Common myeloid progenitor, CD34-positive (primary cell): ENCODE results near the gene COX6A1.

Experiments
- CTCF ChIA-PET: fragments of 350-600 bp; sonication (Branson Sonifier 250); formaldehyde crosslinking; loops from one replicate; lab custom pipeline; 2021; ENCODE audit warnings: antibody characterized with exemption; lab: Charles Lee
- POLR2A ChIA-PET: fragments of 350-600 bp; sonication (Branson Sonifier 250); formaldehyde crosslinking; loops from one replicate; lab custom pipeline; 2021; ENCODE audit warnings: antibody characterized with exemption; lab: Charles Lee
- DNase-seq, 3 donors: peaks; one replicate each; pipeline versions ENCODE4 v3.0.0 to v3.0.0-alpha.2; 2013
- H3K27ac ChIP-seq, 2 experiments: 1 replicate in 1 of 2; 2 replicates in 1 of 2; pipeline ENCODE4 v1.7.0; 2013; ENCODE audit warnings: inconsistent platforms in 2 of 2, low read length in 2 of 2, mild to moderate bottlenecking in 2 of 2, low read depth in 1 of 2, moderate library complexity in 1 of 2; ENCODE audit not compliant: severe bottlenecking in 2 of 2, insufficient read depth in 1 of 2, poor library complexity in 1 of 2
- H3K27me3 ChIP-seq, 5 experiments: replicated peaks in 2 of 5; 1 replicate in 3 of 5; 2 replicates in 2 of 5; pipeline versions ENCODE4 v1.6.1 to v1.7.0; 2013; ENCODE audit warnings: low read length in 4 of 5, mild to moderate bottlenecking in 2 of 5, moderate library complexity in 2 of 5, inconsistent platforms in 1 of 5; ENCODE audit not compliant: insufficient read depth in 5 of 5, control insufficient read depth in 4 of 5
- H3K36me3 ChIP-seq, 4 experiments: 1 replicate in 2 of 4; 2 replicates in 2 of 4; pipeline versions ENCODE4 v1.6.1 to v1.7.0; 2013; ENCODE audit warnings: low read length in 3 of 4, control low read depth in 1 of 4, mild to moderate bottlenecking in 1 of 4; ENCODE audit not compliant: control insufficient read depth in 4 of 4, insufficient read depth in 4 of 4
- H3K4me1 ChIP-seq, 4 experiments: 1 replicate in 3 of 4; 2 replicates in 1 of 4; pipeline versions ENCODE4 v1.6.1 to v1.7.1; 2013; ENCODE audit warnings: low read length in 3 of 4, mild to moderate bottlenecking in 3 of 4, control low read depth in 1 of 4, inconsistent platforms in 1 of 4, moderate library complexity in 1 of 4; ENCODE audit not compliant: control insufficient read depth in 4 of 4, insufficient read depth in 4 of 4; ENCODE audit errors: control extremely low read depth in 1 of 4
- H3K4me3 ChIP-seq, 7 experiments: 1 replicate in 4 of 7; 2 replicates in 3 of 7; pipeline versions ENCODE4 v1.5.1 to v1.7.0; 2013; ENCODE audit warnings: mild to moderate bottlenecking in 7 of 7, low read length in 6 of 7, moderate library complexity in 6 of 7, inconsistent platforms in 2 of 7, low read depth in 2 of 7, control low read depth in 1 of 7; ENCODE audit not compliant: insufficient read depth in 4 of 7, control insufficient read depth in 1 of 7; ENCODE audit errors: extremely low read depth in 1 of 7
- H3K9me3 ChIP-seq, 5 experiments: 1 replicate in 4 of 5; 2 replicates in 1 of 5; pipeline versions ENCODE4 v1.6.1 to v1.7.1; 2013; ENCODE audit warnings: low read length in 4 of 5, mild to moderate bottlenecking in 2 of 5, inconsistent platforms in 1 of 5, low read depth in 1 of 5, moderate library complexity in 1 of 5; ENCODE audit not compliant: control insufficient read depth in 4 of 5, insufficient read depth in 2 of 5; ENCODE audit errors: control extremely low read depth in 1 of 5
- WGBS: methylation state at CpG from one replicate; pipeline ENCODE4 v1.1.5; 2013; ENCODE audit not compliant: insufficient coverage; 5-methylcytosine and 5-hydroxymethylcytosine counted together

The COX6A1 gene

DNA sequence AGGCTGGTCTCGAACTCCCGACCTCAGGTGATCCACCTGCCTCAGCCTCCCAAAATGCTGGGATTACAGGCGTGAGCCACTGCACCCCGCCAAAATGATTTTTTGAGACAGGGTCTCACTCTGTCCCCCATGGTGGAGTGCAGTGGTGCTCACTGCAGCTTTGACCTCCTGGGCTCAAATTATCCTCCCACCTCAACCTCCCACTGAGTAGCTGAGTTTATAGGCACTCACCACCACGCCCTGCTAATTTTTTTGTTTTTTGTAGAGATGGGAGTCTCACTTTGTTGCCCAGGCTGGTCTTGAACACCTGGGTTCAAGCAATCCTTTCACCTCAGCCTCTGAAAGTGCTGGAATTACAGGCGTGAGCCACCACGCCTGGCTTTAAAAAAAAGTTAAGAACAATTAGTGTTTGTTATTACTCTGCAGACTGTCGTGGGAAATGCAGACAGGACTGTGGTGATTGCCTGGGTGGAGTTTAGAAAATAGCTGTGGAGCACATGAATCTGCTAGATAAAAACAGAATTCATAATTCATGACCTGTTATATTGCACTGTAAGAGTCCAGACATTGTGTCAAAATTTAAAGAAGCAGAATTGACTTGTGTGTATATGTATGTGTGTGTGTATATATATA lies 9.2 kb upstream of the COX6A1 start:
- H3K4me1 ChIP-seq: no peaks in the 10 kb centered on the region
- no peak overlapping the region for H3K4me3 ChIP-seq
- H3K9me3 ChIP-seq: no peaks in the 10 kb centered on the region
- CTCF ChIA-PET: interaction anchor here (0.8 to 4.2 kb wide), 16 partner anchors 9 to 101 kb away, joined by 3 to 20 read pairs (median 5); partner anchors contain the start of genes COX6A1 and PLA2G1B
- no peak overlapping the region for H3K27ac ChIP-seq
- H3K36me3 ChIP-seq: no peaks in the 10 kb centered on the region
- no peak for DNase-seq
- POLR2A ChIA-PET: no interaction called here
- WGBS: 76% methylated on average over 7 of the region's 8 CpGs
- peaks cover 0 to 7% (median 3%) of the 10 kb centered on the region in 5 experiments for H3K27me3 ChIP-seq

DNA sequence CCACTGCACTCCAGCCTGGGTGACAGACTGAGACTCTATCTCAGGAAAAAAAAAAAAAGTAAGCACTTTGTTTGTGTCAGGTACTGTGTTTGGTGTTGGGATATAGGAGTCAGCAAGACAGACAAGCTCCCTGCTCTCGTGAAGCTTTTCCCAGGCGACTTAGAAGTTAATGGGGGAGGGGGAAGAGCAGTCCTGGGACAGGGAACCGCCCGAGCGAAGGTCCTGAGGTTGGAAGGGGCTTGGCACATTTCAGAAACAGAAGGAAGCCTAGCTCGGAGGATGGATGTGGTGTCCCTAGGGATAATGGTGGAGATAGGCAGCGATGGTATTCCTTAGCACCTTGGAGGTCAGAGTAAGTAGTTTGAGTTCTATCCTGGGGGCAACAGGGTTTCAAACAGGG lies 8.5 kb upstream of the COX6A1 start:
- ChIA-PET POLR2A (interaction anchor here (0.6 kb wide), 1 partner anchor 127 kb away, joined by 6 read pairs; no protein-coding TSS in a partner anchor), CTCF (interaction anchor here (1.0 to 4.2 kb wide), 12 partner anchors 11 to 77 kb away, joined by 3 to 20 read pairs (median 6); no protein-coding TSS in a partner anchor)
- H3K4me3 ChIP-seq: no peak overlapping the region
- WGBS: 86% methylated on average over 6 of the region's 7 CpGs
- DNase-seq: no peak
- H3K9me3 ChIP-seq: no peaks in the 10 kb centered on the region
- H3K36me3 ChIP-seq: no peaks in the 10 kb centered on the region
- no peaks in the 10 kb centered on the region for H3K4me1 ChIP-seq
- peaks cover 0 to 7% (median 3%) of the 10 kb centered on the region in 5 experiments for H3K27me3 ChIP-seq
- no peak overlapping the region for H3K27ac ChIP-seq

DNA sequence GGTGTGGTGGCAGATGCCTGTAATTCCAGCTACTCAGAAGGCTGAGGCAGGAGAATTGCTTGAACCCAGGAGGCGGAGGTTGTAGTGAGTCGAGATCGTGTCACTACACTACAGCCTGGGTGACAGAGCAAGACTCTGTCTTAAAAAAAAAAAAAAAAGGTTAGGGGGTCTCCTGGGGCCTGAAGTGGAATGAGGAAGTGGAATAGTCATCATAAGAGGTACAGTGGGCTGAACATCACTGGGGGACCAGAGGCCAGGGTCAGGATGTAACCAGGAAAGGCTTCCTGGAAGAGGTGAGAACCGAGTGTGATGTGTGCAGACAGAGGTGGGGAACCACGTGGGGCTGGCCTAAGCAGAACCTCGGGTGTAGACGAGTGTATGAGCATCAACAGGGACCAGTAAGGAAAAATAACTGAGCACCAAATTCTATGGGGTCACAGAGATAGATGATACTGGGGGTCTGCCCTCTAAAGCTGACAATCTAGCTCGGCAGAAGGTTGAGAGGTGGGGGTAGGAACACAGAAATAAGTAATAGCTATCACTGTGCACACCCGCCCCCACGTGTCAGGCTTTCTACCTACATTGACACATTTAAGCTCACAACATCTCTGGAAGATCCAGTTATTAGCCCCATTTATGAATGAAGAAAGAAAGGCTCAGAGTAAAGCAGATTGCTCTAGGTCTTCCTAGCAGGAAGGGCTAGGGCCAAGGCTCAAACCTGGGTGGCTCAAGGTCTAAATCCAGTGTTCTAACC lies 5.0 kb upstream of the COX6A1 start:
- DNase-seq: no peak
- POLR2A ChIA-PET: interaction anchor here (0.6 kb wide), 1 partner anchor 80 kb away, joined by 3 read pairs; no protein-coding TSS in a partner anchor

DNA sequence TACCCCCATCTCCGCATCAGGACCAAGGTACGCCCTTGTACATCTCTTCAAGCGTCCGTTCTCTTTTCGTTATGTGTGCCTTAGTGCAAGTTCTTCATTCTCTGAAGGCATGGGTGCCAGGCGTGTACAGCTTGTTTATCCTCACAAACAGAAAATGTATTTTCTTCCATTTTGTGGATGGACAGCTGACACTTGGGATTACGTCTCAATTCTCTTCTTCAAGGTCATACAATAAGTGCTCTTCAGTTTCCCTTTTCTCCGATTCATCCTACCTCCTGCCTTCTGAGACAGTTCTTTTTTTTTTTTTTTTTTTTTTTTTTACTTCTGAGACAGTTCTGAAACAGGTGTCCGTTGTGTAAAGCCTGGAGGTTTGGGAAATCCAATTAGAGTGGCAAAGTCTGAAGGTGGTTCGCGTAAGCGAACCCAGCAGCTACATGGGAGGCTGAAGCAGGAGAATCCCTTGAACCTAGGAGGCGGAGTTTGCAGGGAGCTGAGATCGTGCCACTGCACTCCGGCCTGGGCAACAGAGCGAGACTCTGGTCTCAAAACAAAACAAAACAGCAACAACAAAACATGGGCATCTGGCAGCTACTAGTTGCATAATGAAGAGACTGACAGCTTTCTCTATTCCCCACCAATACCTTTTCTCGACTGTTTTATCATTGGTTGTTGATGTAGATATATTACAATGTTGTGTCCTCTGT lies 734 bp downstream of the COX6A1 start:
- ChIA-PET CTCF (interaction anchor here (1.3 to 29.5 kb wide), 3 partner anchors 10 to 58 kb away, joined by 4 to 545 read pairs (median 5); partner anchors contain the start of gene SRSF9), POLR2A (interaction anchor here (1.0 kb wide), 1 partner anchor 146 kb away, joined by 3 read pairs; the partner anchor contains the start of gene RNU4-1)
- Histone ChIP-seq H3K4me1 (peaks cover 8 to 23% (median 16%) of the 10 kb centered on the region in 4 experiments), H3K27ac (peak overlapping the region; percentile 58 to 83), H3K4me3 (peak overlapping the region; percentile 77 to 93 (median 86)), H3K27me3 (no peaks in the 10 kb centered on the region), H3K9me3 (no peaks in the 10 kb centered on the region), H3K36me3 (peaks cover 0 to 23% (median 11%) of the 10 kb centered on the region in 4 experiments)
- WGBS: 54% methylated on average over 14 of the region's 17 CpGs
- DNase-seq: no peak

More for the DNA sequence above, 5.0 kb upstream of the COX6A1 start:
- CTCF ChIA-PET: interaction anchor here (0.8 to 29.5 kb wide), 5 partner anchors 32 to 106 kb away, joined by 3 to 545 read pairs (median 3); partner anchors contain the start of genes PLA2G1B and SRSF9
- Histone ChIP-seq H3K27me3 (peaks cover 0 to 7% (median 3%) of the 10 kb centered on the region in 5 experiments), H3K4me3 (no peak overlapping the region), H3K4me1 (peaks cover 0 to 6% (median 5%) of the 10 kb centered on the region in 4 experiments), H3K36me3 (no peaks in the 10 kb centered on the region), H3K27ac (no peak overlapping the region), H3K9me3 (no peaks in the 10 kb centered on the region)
- WGBS: 70% methylated on average over 4 of the region's 10 CpGs

DNA sequence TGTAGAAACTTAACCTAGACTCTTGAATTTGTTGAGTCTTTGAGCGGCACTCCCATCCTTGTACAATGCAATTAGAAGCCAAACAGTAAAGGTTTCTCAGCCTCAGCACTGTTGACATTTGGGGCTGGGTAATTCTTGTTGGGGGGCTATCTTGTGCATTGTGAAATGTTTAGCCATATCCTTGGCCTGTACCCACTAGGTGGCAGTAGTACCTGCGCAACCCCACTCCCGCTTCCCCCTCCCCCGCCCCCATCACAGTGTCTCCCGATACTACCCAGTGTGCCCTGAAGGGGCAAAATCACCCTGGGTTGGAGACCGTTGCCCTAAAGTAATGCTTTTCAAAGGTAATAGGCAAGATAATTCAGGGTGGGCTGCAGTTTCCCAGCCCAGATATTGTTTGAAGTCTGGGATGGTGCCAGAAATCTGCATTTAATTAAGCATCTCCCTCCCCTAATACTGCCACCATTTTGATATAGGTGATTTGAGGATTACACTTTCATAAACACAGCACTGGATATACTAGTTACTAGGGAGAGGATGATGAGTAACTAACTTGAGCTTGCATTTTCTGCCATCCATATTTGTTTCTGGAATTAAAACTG lies 1.8 kb downstream of the COX6A1 start:
- H3K4me3 ChIP-seq: peak overlapping the region in 2 of 7 experiments; percentile 86 to 93
- POLR2A ChIA-PET: interaction anchor here (0.7 kb wide), 1 partner anchor 29 kb away, joined by 4 read pairs; no protein-coding TSS in a partner anchor
- H3K27ac ChIP-seq: no peak overlapping the region

DNA sequence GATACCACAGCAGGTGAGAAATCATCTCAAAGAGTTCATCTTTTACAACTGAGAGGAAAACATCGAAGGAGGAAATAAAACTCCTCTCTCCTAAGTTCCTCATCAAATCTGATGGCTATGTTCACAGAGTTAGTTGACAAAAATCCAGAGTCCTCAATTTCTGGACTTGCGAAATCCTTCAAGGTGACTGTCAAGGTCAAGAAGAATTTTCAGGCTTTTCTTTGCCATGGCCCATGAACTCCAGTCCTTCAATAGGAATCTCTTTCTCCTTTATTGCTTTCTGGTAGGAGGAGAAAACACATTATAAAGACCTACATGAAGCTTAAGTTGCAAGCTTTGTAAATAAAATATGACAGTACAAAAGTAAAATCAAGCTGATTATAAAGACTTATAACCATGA lies 6.8 kb downstream of the COX6A1 start:
- peaks cover 4 to 36% (median 26%) of the 10 kb centered on the region in 4 experiments for H3K36me3 ChIP-seq
- H3K27ac ChIP-seq: no peak overlapping the region
- DNase-seq: no peak
- no peaks in the 10 kb centered on the region for H3K27me3 ChIP-seq
- no peak overlapping the region for H3K4me3 ChIP-seq
- H3K4me1 ChIP-seq: peaks cover 17 to 33% (median 23%) of the 10 kb centered on the region in 4 experiments
- 94% methylated on average over 2 of the region's 2 CpGs for WGBS
- POLR2A ChIA-PET: interaction anchor here (1.2 kb wide), 1 partner anchor 15 kb away, joined by 3 read pairs; no protein-coding TSS in a partner anchor
- H3K9me3 ChIP-seq: no peaks in the 10 kb centered on the region
- CTCF ChIA-PET: interaction anchor here (1.1 to 29.5 kb wide), 2 partner anchors 16 to 20 kb away, joined by 3 to 545 read pairs; partner anchors contain the start of gene SRSF9

More for the DNA sequence above, 1.8 kb downstream of the COX6A1 start:
- DNase-seq: peak; percentile 87 to 94 (median 93)
- Histone ChIP-seq H3K4me1 (peaks cover 8 to 32% (median 16%) of the 10 kb centered on the region in 4 experiments), H3K27me3 (no peaks in the 10 kb centered on the region), H3K36me3 (peaks cover 4 to 33% (median 22%) of the 10 kb centered on the region in 4 experiments), H3K9me3 (no peaks in the 10 kb centered on the region)
- CTCF ChIA-PET: interaction anchor here (0.6 to 29.5 kb wide), 6 partner anchors 8 to 95 kb away, joined by 3 to 545 read pairs (median 3); partner anchors contain the start of gene SRSF9
- WGBS: 0% methylated on average over 4 of the region's 6 CpGs
